Measurements from ENCODE around the gene TUFT1. TPM values are rescaled to one million over a fixed set of nuclear protein-coding genes. Genes with fewer than 3 reads are reported as not detected.

TUFT1 gene
- total and polyA plus RNA-seq, 2 of the 8 experiments (the other 6 are each of a cell fraction or from before 2014, with no cell fraction given) = 7.3 to 10.4 TPM

DNA sequence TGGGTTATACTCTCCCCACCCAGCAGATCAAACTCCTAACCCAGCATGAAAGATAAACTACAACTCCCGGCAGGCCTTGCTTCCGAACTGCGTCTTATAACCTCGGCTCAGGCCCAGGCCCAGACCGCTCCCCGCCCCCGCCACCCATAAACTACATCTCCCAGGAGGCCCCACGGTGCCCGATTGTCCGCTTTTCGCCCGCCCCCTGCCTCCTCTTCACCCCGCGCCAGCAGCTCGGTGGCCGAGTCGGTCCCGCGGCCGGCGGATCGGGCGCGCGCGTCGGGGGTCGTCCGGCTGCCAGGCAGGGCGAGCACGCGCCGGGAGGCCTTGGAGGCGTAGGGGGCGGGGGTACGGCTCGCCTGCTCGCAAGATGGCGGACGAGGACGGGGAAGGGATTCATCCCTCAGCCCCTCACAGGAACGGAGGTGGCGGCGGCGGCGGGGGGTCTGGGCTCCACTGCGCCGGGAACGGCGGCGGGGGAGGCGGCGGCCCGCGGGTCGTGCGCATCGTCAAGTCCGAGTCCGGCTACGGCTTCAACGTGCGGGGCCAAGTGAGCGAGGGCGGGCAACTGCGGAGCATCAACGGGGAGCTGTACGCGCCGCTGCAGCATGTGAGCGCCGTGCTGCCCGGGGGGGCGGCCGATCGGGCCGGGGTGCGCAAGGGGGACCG, 71.9 kb downstream of the TUFT1 start, which contains the start of gene SNX27 (continued):
- TF ChIP-seq YY1 (IDR thresholded peaks at IDR 0.05; ENCODE audit: low read depth, low read length) = peak; percentile 91
- TF ChIP-seq SAP30 (IDR thresholded peaks at IDR 0.05; ENCODE audit: insufficient read depth, insufficient replicate concordance, low read length) = no peak
- TF ChIP-seq ATF3 (IDR thresholded peaks at IDR 0.05; ENCODE audit: insufficient read depth, low read depth, low read length) = no peak
- TF ChIP-seq POU5F1 (IDR thresholded peaks at IDR 0.05; ENCODE audit: low read depth, low read length) = no peak
- peak; percentile 95; the same call in 1 of the 2 replicates for TF ChIP-seq RBBP5 (IDR thresholded peaks at IDR 0.05; ENCODE audit: borderline replicate concordance, low read depth, low read length)
- no peak for TF ChIP-seq MAX (IDR thresholded peaks at IDR 0.05)
- 0 out of 2 replicates have a peak, but pooled peaks have one; percentile 8 for TF ChIP-seq FOSL1 (IDR thresholded peaks at IDR 0.05; ENCODE audit: insufficient read depth, low read depth, low read length)
- peak; percentile 52 for TF ChIP-seq TAF7 (optimal IDR thresholded peaks at IDR 0.05; ENCODE audit: borderline replicate concordance, low read depth, low read length)
- no peak for TF ChIP-seq ZNF274 (IDR thresholded peaks at IDR 0.05; ENCODE audit: borderline replicate concordance, extremely low read depth, low read length)
- no peak for TF ChIP-seq RXRA (IDR thresholded peaks at IDR 0.05; ENCODE audit: insufficient read depth, low read depth, low read length)
- TF ChIP-seq RFX5 (IDR thresholded peaks at IDR 0.05; ENCODE audit: borderline replicate concordance, low read depth, low read length) = no peak
- peak; percentile 30; the same call in 1 of the 2 replicates for TF ChIP-seq TBP (IDR thresholded peaks at IDR 0.05; ENCODE audit: low read depth, low read length)
- no peak for TF ChIP-seq TCF12 (IDR thresholded peaks at IDR 0.05; ENCODE audit: low read depth, low read length)
- no peak for TF ChIP-seq HDAC6 (IDR thresholded peaks at IDR 0.05; ENCODE audit: low read depth, low read length)
- TF ChIP-seq NRF1 (IDR thresholded peaks at IDR 0.05; ENCODE audit: low read depth, low read length) = no peak
- TF ChIP-seq CTCF (IDR thresholded peaks at IDR 0.05; ENCODE audit: control extremely low read depth in 1 of 3, insufficient read depth in 1 of 3, low read depth in 1 of 3, low read length in 3 of 3) = no peak
- no peak for TF ChIP-seq TEAD4 (IDR thresholded peaks at IDR 0.05; ENCODE audit: low read depth, low read length)
- TF ChIP-seq CTBP2 (IDR thresholded peaks at IDR 0.05; ENCODE audit: borderline replicate concordance, insufficient read depth, insufficient read length, low read length) = no peak
- TF ChIP-seq JUND (IDR thresholded peaks at IDR 0.05; ENCODE audit: low read length) = no peak; the same call in 1 of the 2 replicates
- TF ChIP-seq PHF8 (conservative IDR thresholded peaks at IDR 0.05; ENCODE audit: low read depth, low read length) = peak; percentile 81
- TF ChIP-seq CEBPB (IDR thresholded peaks at IDR 0.05; ENCODE audit: low read depth, low read length) = no peak
